C4-2B (cell line): Measurements from ENCODE around the gene LMO2.

Source experiments
- ZFX ChIP-seq: fragments of 450-650 bp; IDR thresholded peaks from 2 replicates; pipeline ENCODE4 v1.6.1; 2017
- TF ChIP-seq, protein P1 (sequence below): fragments of 450-650 bp; conservative IDR thresholded peaks from 2 replicates; pipeline ENCODE4 v1.5.1; 2017; ENCODE audit warnings: mild to moderate bottlenecking

DNA sequence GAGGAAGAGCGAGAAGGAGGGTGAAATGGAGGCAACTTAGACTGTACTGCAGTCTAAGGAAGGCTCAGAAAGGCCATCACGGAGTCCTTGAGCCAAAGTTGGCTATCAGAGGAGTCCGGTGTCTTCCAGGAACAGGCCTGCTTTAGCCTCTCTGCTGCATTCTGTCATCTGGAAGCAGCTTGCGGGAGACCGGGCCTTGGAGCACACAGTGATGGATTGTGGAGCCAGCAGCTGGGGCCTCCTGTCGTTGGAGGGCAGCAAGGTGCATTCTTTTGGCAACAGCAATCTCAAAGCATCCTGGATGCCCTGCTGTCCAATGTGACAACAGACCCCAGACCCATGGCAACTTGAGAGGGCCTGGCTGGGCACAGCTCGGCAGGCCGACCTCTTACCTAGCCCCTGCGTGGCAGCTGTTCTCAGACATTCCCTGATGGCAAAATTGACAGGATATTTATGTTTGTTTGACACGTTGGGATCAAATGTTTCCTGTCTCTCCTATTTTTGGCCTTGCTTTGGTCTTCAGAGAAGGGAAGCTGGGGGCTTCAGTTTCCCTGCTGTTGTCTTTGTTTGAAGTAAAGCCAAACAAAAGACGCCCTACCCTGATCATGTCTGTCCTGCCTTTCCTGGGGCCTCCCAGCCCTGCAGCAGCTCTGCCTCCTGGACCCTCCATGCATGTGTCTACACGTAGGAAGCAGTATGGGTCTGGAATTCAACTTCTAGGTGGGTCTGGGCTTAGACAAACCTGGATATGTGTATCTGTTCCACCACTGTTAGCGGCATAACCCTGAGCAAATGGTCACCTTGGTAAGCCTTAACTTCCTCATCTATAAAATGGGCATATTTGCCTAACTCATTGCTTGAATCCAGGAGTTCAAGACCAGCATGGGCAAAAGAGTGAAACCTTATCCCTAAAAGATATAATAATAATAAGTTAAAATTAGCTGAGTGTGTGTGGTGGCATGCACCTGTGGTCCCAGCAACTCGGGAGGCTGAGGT lies 43.9 kb upstream of the LMO2 start:
- TF ChIP-seq, protein P1, sequence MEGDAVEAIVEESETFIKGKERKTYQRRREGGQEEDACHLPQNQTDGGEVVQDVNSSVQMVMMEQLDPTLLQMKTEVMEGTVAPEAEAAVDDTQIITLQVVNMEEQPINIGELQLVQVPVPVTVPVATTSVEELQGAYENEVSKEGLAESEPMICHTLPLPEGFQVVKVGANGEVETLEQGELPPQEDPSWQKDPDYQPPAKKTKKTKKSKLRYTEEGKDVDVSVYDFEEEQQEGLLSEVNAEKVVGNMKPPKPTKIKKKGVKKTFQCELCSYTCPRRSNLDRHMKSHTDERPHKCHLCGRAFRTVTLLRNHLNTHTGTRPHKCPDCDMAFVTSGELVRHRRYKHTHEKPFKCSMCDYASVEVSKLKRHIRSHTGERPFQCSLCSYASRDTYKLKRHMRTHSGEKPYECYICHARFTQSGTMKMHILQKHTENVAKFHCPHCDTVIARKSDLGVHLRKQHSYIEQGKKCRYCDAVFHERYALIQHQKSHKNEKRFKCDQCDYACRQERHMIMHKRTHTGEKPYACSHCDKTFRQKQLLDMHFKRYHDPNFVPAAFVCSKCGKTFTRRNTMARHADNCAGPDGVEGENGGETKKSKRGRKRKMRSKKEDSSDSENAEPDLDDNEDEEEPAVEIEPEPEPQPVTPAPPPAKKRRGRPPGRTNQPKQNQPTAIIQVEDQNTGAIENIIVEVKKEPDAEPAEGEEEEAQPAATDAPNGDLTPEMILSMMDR = no peak
- no peak for TF ChIP-seq ZFX
